ENCODE results near the gene TNRC6B. TPM values are rescaled to one million over a fixed set of nuclear protein-coding genes. Genes with fewer than 3 reads are reported as not detected.
"Not testable (repeated sequence)": the region's sequence is repeated elsewhere in the genome, so short reads cannot be mapped to it uniquely, and the experiment has no call there.

TNRC6B gene
- total RNA-seq, 1 donor from 2014 or later: 55.0 TPM

GRCh38 chr22:40289991-40290459 lies 112.3 kb downstream of the TNRC6B start:
- no peak for DNase-seq

GRCh38 chr22:40290516-40290915 lies 112.8 kb downstream of the TNRC6B start:
- DNase-seq: no peak

GRCh38 chr22:40294696-40295095 lies 117.0 kb downstream of the TNRC6B start:
- DNase-seq: no peak

- no peak for DNase-seq
Observed at GRCh38 chr22:40300316-40300715, 122.6 kb downstream of the TNRC6B start.

GRCh38 chr22:40300884-40301672 lies 123.4 kb downstream of the TNRC6B start:
- no peak for DNase-seq

GRCh38 chr22:40302149-40302548 lies 124.4 kb downstream of the TNRC6B start:
- no peak for DNase-seq

- DNase-seq: no peak
Observed at GRCh38 chr22:40305625-40306024, 127.9 kb downstream of the TNRC6B start.

- no peak for DNase-seq
Observed at GRCh38 chr22:40308999-40309573, 131.4 kb downstream of the TNRC6B start.

- DNase-seq: no peak
Observed at GRCh38 chr22:40309631-40310030, 131.9 kb downstream of the TNRC6B start.

GRCh38 chr22:40310081-40310767 lies 132.5 kb downstream of the TNRC6B start:
- peak; percentile 78 for DNase-seq

- no peak for DNase-seq
Observed at GRCh38 chr22:40310768-40311120, 133.0 kb downstream of the TNRC6B start.

- DNase-seq: not testable (repeated sequence)
Observed at GRCh38 chr22:40311646-40312045, 133.9 kb downstream of the TNRC6B start.

- DNase-seq: no peak
Observed at GRCh38 chr22:40312050-40312449, 134.3 kb downstream of the TNRC6B start.

GRCh38 chr22:40313007-40313406 lies 135.3 kb downstream of the TNRC6B start:
- DNase-seq: no peak

GRCh38 chr22:40314041-40314440 lies 136.3 kb downstream of the TNRC6B start:
- no peak for DNase-seq

- no peak for DNase-seq
Observed at GRCh38 chr22:40320687-40321086, 143.0 kb downstream of the TNRC6B start.

GRCh38 chr22:40322021-40322420 lies 144.3 kb downstream of the TNRC6B start:
- no peak for DNase-seq

- DNase-seq: no peak
Observed at GRCh38 chr22:40322818-40323447, 145.2 kb downstream of the TNRC6B start.

GRCh38 chr22:40323681-40324171 lies 146.0 kb downstream of the TNRC6B start:
- DNase-seq: peak; percentile 79

GRCh38 chr22:40324468-40325305 lies 147.0 kb downstream of the TNRC6B start:
- DNase-seq: no peak

GRCh38 chr22:40325315-40325714 lies 147.6 kb downstream of the TNRC6B start:
- no peak for DNase-seq
